Lung (tissue), 12 donors: ENCODE results near the gene TBCCD1. TPM values are rescaled to one million over a fixed set of nuclear protein-coding genes. Genes with fewer than 3 reads are reported as not detected.

ENCODE experiments used
- ATAC-seq: fragments of 200-7000 bp; cut with Tn5 transposase; one replicate; pipeline ENCODE4 v1.9.1; 2020; ENCODE audit warnings: moderate number of reproducible peaks; ENCODE audit not compliant: insufficient read depth, low FRiP score
- DNase-seq, 3 donors: peaks; one replicate each; pipeline ENCODE4 v3.0.0-alpha.2; 2013 to 2017
- H3K27ac ChIP-seq, 2 donors: one replicate each; pipeline ENCODE4 v1.5.1; 2013; ENCODE audit warnings: mild to moderate bottlenecking in 2 of 2, moderate library complexity in 2 of 2, control low read depth in 1 of 2, inconsistent platforms in 1 of 2, low read depth in 1 of 2, low read length in 1 of 2
- H3K27me3 ChIP-seq, 3 donors: one replicate each; pipeline ENCODE4 v1.5.1; 2013; ENCODE audit warnings: low read length in 2 of 3; ENCODE audit not compliant: control insufficient read depth in 3 of 3, insufficient read depth in 3 of 3
- H3K36me3 ChIP-seq, 4 donors: one replicate each; pipeline ENCODE4 v1.5.1; 2013; ENCODE audit warnings: low read length in 4 of 4, mild to moderate bottlenecking in 1 of 4, moderate library complexity in 1 of 4; ENCODE audit not compliant: control insufficient read depth in 4 of 4, insufficient read depth in 4 of 4
- H3K4me1 ChIP-seq, 5 donors: one replicate each; pipeline ENCODE4 v1.5.1; 2013; ENCODE audit warnings: low read length in 5 of 5, mild to moderate bottlenecking in 2 of 5, moderate library complexity in 1 of 5; ENCODE audit not compliant: control insufficient read depth in 5 of 5, insufficient read depth in 5 of 5
- H3K4me3 ChIP-seq: one replicate; pipeline ENCODE4 v1.5.1; 2013; ENCODE audit warnings: mild to moderate bottlenecking, control low read depth, moderate library complexity
- H3K9ac ChIP-seq, 2 donors: one replicate each; pipeline ENCODE4 v1.5.1; 2013; ENCODE audit warnings: low read length in 2 of 2, control low read depth in 1 of 2; ENCODE audit not compliant: insufficient read depth in 1 of 2
- H3K9me3 ChIP-seq, 4 donors: one replicate each; pipeline ENCODE4 v1.5.1; 2013; ENCODE audit warnings: low read length in 3 of 4, mild to moderate bottlenecking in 1 of 4, moderate library complexity in 1 of 4; ENCODE audit not compliant: control insufficient read depth in 4 of 4, insufficient read depth in 3 of 4
- CTCF ChIP-seq: IDR thresholded peaks from 2 replicates; pipeline ENCODE4 v1.5.1; 2012; ENCODE audit warnings: mild to moderate bottlenecking; ENCODE audit errors: control extremely low read depth, extremely low read depth
- WGBS, 2 donors: extraction: QIAGEN DNeasy Blood & Tissue Kit; methylation state at CpG; one replicate each; pipeline ENCODE4 v1.1.7; 2013; 5-methylcytosine and 5-hydroxymethylcytosine counted together
- polyA plus RNA-seq, 2 donors: library from polyadenylated mRNA; stranded (reverse); fragments of 200-250 nt; gene quantifications; one replicate each; pipeline ENCODE4 v1.2.1, GENCODE V29; 2013
- total RNA-seq, 2 donors: library from RNA; depleted of rRNA in 1 of 2; stranded (reverse); fragments of >200 nt in 1 of 2; gene quantifications; one replicate each; pipeline ENCODE4 v1.2.1, GENCODE V29; 2014 to 2021
- donor health status: control.
- donor health status: control.
- donor health status: Bipolar disorder and iron deficiency.
- donor health status: healthy.
- donor health status: DM: yes; HTN: yes; CAD: no.

TBCCD1 gene
- total and polyA plus RNA-seq, 4 donors = 3.2 to 17.3 (median 7.5) TPM

- Histone ChIP-seq H3K36me3 (no peaks in the 10 kb centered on the region), H3K4me1 (no peaks in the 10 kb centered on the region), H3K4me3 (no peak overlapping the region), H3K9ac (no peak overlapping the region), H3K27ac (no peak overlapping the region), H3K9me3 (no peaks in the 10 kb centered on the region), H3K27me3 (peaks cover 0 to 4% (median 0%) of the 10 kb centered on the region in 3 donors)
- WGBS, 2 donors = 70 to 82% methylated on average over 5 of the region's 5 CpGs
- no peak for DNase-seq
- no peak for ATAC-seq
- no peak for TF ChIP-seq CTCF
Observed at GRCh38 chr3:186612065-186612464, 44.9 kb upstream of the TBCCD1 start.

GRCh38 chr3:186609247-186609868, 42.2 kb upstream of the TBCCD1 start:
- Histone ChIP-seq H3K4me3 (no peak overlapping the region), H3K27me3 (peaks cover 0 to 4% (median 0%) of the 10 kb centered on the region in 3 donors), H3K36me3 (no peaks in the 10 kb centered on the region), H3K9ac (no peak overlapping the region), H3K4me1 (no peaks in the 10 kb centered on the region), H3K9me3 (no peaks in the 10 kb centered on the region), H3K27ac (no peak overlapping the region)
- no peak for TF ChIP-seq CTCF
- no peak for ATAC-seq
- DNase-seq = no peak
- WGBS, 2 donors = 92 to 95% methylated on average over 8 of the region's 8 CpGs

- no peak overlapping the region for H3K9ac ChIP-seq
- no peaks in the 10 kb centered on the region for H3K36me3 ChIP-seq
- no peak overlapping the region for H3K27ac ChIP-seq
- DNase-seq (no peak), ATAC-seq (no peak)
- no peak overlapping the region for H3K4me3 ChIP-seq
- peaks cover 0 to 4% (median 0%) of the 10 kb centered on the region in 3 donors for H3K27me3 ChIP-seq
- no peaks in the 10 kb centered on the region for H3K4me1 ChIP-seq
- 87 to 98% methylated on average over 2 of the region's 2 CpGs for WGBS, 2 donors
- H3K9me3 ChIP-seq = no peaks in the 10 kb centered on the region
- TF ChIP-seq CTCF = no peak
Observed at GRCh38 chr3:186608624-186609215, 41.6 kb upstream of the TBCCD1 start.
